Measurements from ENCODE around the gene OR6C6.
"Not testable (repeated sequence)": the region's sequence is repeated elsewhere in the genome, so short reads cannot be mapped to it uniquely, and the experiment has no call there.

The OR6C6 gene

DNA sequence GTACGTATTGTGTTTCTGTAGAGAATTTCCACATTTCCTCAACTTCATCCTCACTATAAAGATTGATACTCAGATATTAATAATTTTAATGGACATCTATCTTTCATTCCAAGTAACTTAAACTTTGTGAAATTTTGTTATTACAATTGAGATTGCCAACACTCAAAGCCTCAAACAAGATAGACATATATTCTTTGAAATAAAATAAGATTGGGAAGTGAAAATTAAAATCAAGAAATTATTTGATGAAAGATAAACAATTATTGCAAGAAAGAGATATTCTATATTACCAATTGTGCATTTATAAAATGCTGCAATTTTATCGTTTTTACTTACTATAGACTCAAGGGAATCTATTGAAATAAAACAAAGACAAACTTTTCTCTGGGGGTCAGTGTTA lies at the start of gene OR6C6:
TSS of gene OR6C6 (minus strand) at position 101 of the 400 bp plus-strand sequence. CDS start 1,337 bp downstream, outside the sequence.
- DNase-seq (ENCODE audit: low spot score), result no peak

DNA sequence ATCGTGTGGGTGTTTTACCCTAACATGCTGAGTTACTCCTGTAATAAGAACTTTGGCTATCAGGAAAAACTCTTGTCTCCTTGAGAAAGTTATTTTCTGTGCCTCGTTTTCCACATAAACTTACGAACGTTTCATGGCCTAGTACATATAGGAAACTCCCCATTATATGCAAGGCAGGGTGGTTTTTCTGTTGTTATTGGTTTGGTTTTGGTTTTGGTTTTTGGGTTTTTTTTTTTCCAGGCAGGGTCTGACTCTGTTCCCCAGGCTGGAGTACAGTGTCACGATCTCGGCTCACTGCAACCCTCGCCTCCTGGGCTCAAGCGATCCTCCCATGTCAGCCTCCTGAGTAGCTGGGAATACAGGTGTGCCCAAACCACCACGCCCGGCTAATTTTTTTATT lies 39.6 kb upstream of the OR6C6 start:
- DNase-seq (ENCODE audit: low spot score), result no peak

GRCh38 chr12:55330446-55330845 lies 34.1 kb upstream of the OR6C6 start, which contains the start of gene OR6C3:
Gene OR6C3 (plus strand): TSS chr12:55330746. CDS start chr12:55331701, 955 bp downstream.
- DNase-seq (ENCODE audit: low spot score), result no peak

DNA sequence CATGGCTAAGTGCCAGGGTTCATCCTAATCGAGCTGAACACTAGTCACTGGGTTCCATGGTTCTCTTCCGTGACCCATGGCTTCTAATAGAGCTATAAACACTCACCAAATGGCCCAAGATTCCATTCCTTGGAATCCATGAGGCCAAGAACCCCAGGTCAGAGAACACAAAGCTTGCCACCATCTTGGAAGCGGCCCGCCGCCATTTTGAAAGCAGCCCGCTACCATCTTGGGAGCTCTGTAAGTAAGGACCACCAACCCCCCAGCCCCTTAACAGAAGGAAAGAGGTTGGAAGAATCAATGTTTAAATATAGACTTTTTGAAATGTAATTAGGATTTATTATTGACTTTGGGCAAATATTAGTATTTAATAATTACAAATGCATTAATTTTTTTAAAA lies 29.4 kb upstream of the OR6C6 start:
- DNase-seq (ENCODE audit: low spot score), result not testable (repeated sequence)

- no peak for DNase-seq (ENCODE audit: low spot score)
Observed at GRCh38 chr12:55320201-55320600, 23.8 kb upstream of the OR6C6 start.

DNA sequence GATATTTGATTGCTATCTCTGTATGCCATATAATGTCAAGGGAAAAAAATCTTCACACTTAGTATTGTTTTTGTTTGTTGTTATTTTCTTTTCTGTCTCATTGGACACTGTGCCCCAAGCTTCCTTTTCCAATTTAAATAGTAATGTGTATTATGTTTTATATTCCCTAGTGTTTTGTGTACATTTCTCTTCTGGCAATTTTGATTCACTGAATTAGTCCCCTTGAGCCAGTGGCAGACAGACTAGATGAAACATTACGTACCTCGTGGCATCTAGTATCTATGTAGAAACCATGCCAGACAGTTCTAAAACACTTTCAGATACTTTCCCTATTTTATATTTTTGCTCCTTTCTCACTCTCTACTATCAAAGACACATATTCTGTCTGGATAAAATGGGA lies 17.7 kb upstream of the OR6C6 start, which contains the start of gene OR6C1:
TSS of gene OR6C1 (plus strand) at position 301 of the 400 bp plus-strand sequence. CDS start 6,257 bp downstream, outside the sequence.
- DNase-seq (ENCODE audit: low spot score), result no peak

- DNase-seq (ENCODE audit: low spot score), result no peak
Observed at GRCh38 chr12:55289999-55290398, 6.4 kb downstream of the OR6C6 start.

DNA sequence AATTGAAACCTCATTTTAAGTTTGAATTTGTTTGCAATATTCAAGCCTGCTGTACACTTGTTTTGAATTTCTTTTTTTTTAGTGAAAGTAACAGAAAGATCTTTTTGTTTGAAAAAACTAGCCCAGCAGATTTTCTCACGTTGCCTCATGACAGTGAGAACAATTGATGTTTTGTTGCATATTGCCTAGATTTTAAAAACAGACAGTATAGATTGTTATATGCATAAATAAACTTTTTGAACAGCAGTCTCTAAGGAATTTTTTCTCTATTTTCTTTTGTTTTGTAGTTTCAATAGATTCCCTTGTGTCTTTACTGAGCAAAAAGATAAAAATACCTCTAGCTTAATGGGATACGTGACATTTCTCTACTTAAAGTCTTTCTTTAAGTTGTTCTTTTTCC lies 15.4 kb downstream of the OR6C6 start:
- no peak for DNase-seq (ENCODE audit: low spot score)

DNA sequence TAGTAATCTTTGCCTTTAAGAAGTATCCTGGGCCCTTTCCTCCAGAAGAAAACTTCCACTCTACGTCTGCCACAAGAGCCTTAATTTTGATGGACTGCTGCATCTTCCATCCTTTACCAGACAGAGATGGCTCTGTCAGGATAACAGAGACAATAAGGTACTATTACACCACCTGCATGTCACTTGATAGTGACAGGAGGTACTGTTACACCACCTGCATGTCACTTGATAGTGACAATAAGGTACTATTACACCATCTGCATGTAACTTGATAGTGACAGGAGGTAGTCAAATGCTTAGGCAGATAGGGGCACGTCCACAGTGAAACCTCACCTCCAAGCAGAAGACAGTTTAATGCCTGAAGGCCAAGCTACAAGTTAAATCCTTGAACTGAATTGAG lies 38.1 kb downstream of the OR6C6 start:
- DNase-seq (ENCODE audit: low spot score), result no peak

DNA sequence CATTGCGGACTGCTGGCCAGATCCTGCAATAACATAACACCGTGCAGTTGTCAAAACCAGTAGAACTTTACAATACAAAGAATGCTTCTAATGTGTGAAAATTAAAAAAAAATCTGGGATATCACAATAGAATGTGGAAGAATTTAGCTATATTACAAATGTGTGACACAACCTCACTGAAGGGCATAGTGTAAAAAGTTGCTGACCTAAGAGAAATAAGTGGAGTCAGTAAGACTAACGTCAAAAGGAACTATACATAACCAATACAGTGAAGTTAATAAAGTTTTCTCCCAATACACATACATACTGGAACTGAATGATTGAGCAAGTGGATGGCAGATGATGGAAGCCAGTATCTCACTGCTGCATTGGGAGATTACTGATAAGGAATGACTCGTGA lies 39.5 kb downstream of the OR6C6 start:
- no peak for DNase-seq (ENCODE audit: low spot score)

DNA sequence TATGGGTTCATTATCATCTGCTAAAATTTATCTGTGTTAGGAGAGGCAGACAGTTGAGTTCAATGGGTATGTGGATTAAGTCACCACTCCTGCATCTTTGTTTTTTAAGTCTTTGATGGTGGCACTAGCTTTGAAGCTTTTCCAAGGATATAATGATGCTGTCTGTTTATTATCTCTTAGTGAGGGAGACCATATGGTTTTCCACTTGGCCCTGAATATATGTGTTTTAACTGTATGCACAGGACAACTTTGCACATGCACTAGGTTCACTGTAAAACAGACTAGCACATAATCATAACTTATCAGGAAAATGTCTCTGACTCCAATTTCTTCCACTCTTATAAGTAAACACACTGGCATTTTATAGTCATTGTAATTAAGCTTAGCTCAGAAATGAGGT lies 43.1 kb downstream of the OR6C6 start:
- no peak for DNase-seq (ENCODE audit: low spot score)

- DNase-seq (ENCODE audit: low spot score), result no peak
Observed at GRCh38 chr12:55250944-55251343, 45.4 kb downstream of the OR6C6 start.

- no peak for DNase-seq (ENCODE audit: low spot score)
Observed at GRCh38 chr12:55246159-55246558, 50.2 kb downstream of the OR6C6 start.

GRCh38 chr12:55244309-55244708 lies 52.1 kb downstream of the OR6C6 start, which contains the start of gene OR6C74:
Gene OR6C74 (plus strand): TSS chr12:55244609. CDS start chr12:55247288, 2,679 bp downstream.
- DNase-seq (ENCODE audit: low spot score), result no peak

All from hematopoietic multipotent progenitor cell treated with erythropoietin and hydrocortisone succinate and interleukin-3 and kit ligand, for 17 days (in vitro differentiated cells).